Kasumi-1 (cell line): Measurements from ENCODE around the gene KIAA1958.

Source experiments
- DNase-seq, 2 experiments: peaks; one replicate each; lab custom pipeline; 2025; lab: John Stamatoyannopoulos, UW

The KIAA1958 gene

DNA sequence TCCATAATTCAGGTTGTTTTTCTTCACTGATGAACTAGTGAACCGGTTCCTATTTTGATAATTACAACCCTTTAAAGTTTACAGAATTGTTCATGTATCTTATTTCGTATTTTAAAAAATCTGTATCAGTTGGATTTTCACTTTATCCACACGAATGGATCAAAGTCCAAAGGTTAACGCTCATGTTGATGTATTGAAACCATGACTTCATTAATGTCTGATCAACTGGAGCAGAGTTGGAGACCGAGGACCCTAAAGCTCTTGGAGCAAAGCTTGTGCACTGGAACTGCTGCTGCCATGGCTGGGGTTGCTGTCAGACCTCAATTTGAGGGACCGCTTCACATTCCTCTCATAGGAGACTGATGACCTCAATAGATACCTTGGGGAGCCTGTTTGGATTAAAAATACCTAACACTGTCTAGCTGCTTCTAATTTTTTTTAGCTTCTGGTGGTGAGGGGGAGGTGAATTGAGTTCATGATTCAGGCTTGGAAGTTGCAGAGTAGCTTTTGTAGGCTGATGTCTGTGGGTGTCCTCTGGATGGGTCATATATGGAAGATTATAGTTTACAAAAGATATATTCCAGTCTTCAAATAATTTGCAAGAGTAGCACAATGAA is 45.1 kb downstream of the KIAA1958 start:
- DNase-seq = no peak

GRCh38 chr9:112532427-112532826 is 45.8 kb downstream of the KIAA1958 start:
- no peak for DNase-seq

GRCh38 chr9:112533660-112534059 is 47.0 kb downstream of the KIAA1958 start:
- no peak for DNase-seq

DNA sequence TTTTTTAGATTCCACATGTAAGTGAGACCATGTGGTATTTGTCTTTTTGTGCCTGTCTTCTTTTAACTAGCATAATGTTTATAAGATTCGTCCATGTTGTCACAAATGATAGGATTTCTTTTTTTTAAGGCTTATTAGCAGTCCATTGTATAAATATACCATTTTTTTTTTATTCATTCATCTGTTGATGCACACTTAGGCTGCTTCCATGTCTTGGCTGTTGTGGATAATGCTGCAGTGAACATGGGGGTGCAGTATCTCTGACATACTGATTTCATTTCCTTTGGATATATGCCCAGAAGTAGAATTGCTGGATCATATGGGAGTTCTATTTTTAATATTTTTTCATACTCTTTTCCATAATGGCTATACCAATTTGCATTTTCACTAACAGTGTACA is 48.7 kb downstream of the KIAA1958 start:
- no peak for DNase-seq

GRCh38 chr9:112535811-112536210 is 49.2 kb downstream of the KIAA1958 start:
- DNase-seq = no peak

DNA sequence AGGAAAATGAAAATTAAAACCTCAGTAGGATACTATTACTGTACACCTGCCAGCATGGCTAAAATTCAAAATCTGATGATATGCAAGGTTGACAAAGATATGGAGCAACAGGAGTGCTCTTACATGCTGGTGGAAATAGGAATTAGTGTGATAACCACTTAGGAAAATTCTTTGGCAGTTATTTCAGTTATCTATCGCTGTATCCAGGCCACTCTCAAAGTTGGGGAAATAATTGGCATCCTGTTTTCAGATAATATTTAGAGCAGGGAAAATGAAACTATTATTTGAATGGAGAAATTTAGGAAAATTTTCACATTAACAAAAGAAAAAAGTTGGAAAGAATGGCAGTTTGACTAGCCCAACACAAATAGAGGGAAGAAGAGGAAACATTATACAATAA is 50.9 kb downstream of the KIAA1958 start:
- no peak for DNase-seq

- DNase-seq = no peak
Observed at GRCh38 chr9:112540800-112541199, 54.2 kb downstream of the KIAA1958 start.

DNA sequence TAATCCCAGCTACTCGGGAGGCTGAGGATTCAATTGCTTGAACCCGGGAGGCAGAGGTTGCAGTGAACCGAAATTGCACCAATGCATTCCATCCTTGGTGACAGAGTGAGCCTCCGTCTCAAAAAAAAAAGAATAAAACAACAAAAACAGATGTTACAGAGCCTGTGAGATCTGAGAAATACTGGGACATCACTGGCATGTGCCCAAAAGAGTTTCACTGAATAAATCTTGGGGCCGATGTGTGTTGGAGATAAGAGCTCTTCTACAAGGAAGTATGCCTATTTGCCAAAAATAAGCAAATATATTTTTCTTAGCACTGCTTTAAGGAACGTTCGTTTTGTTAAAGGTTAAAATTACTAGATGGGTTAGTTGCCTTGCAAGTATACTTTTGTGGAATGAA is 55.1 kb downstream of the KIAA1958 start:
- no peak for DNase-seq

DNA sequence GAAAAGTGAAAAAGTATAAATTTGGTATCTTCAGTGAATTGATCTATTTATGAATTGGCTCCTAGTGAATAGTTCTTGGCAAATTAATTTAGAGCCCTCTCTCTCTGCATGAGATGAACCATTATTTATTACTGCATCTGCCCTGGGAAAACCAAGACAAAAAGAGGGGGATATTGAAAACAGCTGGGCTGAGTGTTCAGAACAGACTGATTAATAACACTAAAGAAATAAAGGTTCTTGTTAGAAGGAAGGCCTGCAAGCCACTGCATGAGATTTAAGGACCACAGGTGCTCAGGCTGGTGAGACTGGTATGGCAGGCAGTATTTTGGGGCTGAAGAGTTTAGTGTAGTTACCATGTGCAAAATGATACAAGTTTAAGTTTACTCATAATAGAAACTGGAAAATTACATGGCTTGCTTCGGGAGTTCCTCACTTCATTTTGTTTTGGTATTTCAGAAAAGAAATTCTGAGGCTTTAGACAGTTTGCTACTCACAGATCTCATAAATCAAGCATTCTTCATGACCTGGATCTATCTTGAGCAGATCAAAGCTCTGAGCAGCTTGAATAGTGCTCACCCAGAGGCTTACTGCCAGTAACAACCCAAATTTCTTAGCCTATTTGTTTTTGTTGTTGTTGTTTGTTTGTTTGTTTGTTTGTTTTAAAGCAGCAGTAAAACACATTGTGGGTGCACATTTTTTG is 56.1 kb downstream of the KIAA1958 start:
- DNase-seq = no peak

GRCh38 chr9:112544477-112544876 is 57.9 kb downstream of the KIAA1958 start:
- no peak for DNase-seq

GRCh38 chr9:112545237-112545636 is 58.6 kb downstream of the KIAA1958 start:
- DNase-seq = no peak

DNA sequence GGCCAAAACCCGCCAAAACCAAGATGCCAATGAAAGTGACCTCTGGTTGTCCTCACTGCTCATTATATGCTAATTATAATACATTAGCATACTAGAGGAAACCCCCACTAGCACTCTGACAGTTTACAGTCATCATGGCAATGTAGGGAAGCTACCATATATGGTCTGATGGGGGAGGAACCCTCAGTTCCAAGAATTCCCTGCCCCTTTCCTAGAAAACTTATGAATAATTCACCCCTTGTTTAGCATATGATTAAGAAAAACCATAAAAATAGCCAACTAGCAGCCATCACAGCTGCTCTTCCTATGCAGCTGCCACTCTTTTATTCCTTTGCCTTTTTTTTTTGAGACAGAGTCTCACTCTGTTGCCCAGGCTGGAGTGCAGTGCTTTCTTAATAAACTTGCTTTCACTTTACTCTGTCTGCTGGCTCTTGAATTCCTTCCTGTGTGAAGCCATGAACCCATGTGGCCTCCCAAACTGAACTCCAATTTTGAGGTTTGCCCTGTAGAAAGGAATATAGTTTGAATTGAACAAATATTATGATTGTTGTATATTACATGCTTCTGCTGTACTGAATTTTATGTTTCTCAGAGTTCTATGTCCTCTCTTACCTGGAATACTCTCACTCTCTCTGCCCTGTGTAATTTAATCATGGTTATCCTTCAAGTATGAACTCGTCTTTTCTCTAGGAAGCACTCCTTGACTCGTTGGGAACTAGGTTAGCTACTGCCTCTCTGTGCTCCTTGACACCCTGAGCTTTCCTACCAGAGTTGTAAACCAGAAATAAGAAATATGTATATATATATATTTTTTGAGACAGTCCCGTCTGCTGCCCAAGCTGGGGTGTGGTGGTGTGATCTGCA is 59.8 kb downstream of the KIAA1958 start:
- DNase-seq = no peak

- no peak for DNase-seq
Observed at GRCh38 chr9:112548051-112548440, 61.4 kb downstream of the KIAA1958 start.

- DNase-seq = no peak
Observed at GRCh38 chr9:112548836-112549595, 62.4 kb downstream of the KIAA1958 start.

- DNase-seq = no peak
Observed at GRCh38 chr9:112550531-112550930, 63.9 kb downstream of the KIAA1958 start.

DNA sequence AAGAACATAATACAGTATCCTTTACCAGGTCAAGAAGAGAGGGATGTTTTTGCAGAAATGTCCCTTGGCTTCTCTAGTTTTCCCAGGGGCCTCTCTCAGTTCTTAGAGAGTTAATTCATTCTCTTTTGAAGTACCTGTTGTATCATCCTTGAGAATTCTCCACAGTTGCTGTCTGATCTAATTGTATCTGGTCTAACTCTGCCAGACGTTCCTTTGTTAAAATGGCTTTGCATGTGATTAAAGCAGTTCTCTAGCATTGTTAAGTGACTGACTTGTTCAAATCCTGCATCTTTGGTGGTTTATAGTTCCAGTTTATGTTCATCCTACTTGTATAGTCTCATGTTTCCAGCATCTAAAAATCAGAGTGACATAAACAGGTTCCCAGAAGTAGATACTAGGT is 65.0 kb downstream of the KIAA1958 start:
- no peak for DNase-seq

DNA sequence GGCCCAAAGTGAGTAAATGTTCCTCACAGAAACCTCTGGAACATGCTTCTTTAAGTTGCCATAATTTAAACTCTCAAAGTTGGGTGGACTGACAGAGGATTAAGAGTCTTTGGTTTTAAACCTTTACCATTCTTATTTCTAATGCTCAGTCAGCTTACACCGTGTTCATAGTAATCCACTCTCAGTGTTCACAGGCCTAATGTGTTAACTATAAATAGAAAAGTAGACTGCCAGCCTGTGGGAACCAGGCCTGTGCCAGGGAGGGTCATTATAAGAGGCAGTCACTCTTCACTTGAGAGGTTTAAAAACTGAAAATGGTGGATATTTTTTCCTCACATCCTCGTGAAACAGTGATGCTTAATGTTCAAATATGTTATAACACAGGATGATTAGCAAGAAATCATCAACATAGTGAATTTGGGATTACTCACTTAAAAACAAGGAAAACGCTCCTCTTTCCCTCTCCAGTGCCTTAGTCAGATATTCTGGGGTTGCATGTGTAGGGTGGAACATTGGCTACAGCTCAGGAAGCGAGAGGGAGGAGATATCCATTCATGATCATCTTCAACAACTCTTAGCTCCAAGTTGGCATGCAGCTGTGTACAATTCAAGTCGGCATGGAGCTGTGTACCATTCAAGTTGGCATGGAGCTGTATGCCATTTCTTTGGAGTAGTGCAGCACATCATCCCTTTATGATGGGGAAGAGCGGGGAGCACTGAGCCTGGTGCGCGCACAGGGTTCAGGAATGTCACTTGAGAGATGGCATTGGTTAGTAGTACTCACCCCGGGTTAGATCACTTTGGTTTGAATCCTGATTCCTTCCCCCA is 65.8 kb downstream of the KIAA1958 start:
- no peak for DNase-seq

DNA sequence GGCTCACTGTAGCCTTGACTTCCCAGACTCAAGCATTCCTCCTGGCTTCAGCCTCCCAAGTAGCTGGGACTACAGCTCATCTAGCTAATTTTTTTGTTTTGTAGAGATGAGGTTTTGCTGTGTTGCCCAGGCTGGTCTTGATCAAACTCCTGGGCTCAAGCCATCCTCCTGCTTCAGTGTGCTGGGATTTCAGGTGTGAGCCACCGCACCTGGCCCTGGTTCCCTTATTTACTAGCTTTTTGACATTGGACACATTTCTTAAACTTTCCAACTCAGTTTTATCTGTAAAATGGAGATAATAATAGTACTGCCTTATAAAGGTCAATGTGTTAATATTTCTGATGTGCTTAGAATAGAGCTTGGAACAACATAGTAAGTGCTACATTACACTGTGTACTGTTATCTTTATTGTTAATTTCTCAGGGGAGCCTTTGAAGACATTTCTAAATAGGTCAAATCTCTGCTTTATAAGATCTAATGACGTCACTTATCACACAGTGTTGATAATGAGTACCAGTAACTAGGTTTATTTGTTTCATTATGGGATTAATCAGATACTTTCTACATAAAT is 66.7 kb downstream of the KIAA1958 start:
- no peak for DNase-seq

DNA sequence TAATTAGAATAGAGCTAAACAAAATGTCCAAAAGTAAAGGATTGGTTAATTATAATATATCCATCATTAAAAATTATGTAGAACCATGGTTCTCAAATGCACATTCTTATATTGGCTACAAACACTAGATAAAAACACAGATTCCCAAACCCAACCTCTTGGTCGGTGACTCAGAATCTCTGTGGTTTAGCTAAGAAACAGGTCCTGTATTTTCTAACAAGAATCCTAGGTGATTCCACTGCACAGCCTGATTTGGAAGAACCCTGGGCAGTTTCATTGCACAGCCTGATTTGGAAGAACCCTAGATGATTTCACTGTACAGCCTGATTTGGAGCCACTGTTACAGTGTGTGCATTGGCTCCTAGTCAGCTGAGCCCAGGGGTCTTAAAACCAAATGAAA is 67.9 kb downstream of the KIAA1958 start:
- no peak for DNase-seq

DNA sequence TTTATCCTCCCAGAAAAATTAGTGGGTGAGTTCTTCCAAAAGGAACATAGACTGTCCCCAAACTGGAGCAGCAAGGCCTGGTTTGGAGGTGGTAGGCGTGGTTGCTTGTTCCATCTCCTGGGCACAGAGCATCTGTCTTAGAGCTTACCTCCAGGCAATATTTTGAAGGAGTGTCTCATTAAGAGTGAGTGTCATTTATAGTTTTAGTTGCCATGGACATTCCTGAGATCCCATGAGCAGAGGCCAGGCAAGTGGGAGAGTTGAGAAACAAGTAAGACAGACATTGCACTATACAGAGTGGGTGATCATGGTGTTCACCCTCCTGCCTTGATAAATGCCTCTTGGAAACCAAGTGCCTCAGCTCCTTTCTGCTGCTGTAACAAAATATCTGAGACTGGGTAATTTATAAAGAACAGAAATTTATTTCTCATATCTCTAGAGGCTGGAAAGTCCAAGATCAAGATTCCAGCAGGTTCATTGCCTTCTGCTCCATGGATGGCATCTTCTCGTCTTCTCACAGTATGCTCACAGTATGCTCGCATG is 68.5 kb downstream of the KIAA1958 start:
- no peak for DNase-seq
